ENCODE measurements around the gene UBFD1. TPM values are rescaled to one million over a fixed set of nuclear protein-coding genes. Genes with fewer than 3 reads are reported as not detected.

The UBFD1 gene
- total RNA-seq, 1 donor from 2014 or later: 101 TPM

- no peak for TF ChIP-seq CTCF (IDR thresholded peaks at IDR 0.05; ENCODE audit: unreplicated experiment)
- Mint-ChIP-seq H3K9me3 (ENCODE audit: low read depth) (no peaks in the 10 kb centered on the region), H3K36me3 (ENCODE audit: insufficient read depth) (peaks cover 21% of the 10 kb centered on the region), H3K4me3 (ENCODE audit: low read depth) (no peak overlapping the region), H3K4me1 (ENCODE audit: low read depth) (no peaks in the 10 kb centered on the region), H3K27me3 (no peaks in the 10 kb centered on the region), H3K27ac (no peak overlapping the region)
- DNase-seq (ENCODE audit: low spot score, unreplicated experiment): no peak
Observed at GRCh38 chr16:23570992-23571632, 13.6 kb downstream of the UBFD1 start.

- Mint-ChIP-seq H3K27me3 (no peaks in the 10 kb centered on the region), H3K9me3 (ENCODE audit: low read depth) (no peaks in the 10 kb centered on the region), H3K27ac (no peak overlapping the region), H3K36me3 (ENCODE audit: insufficient read depth) (peaks cover 18% of the 10 kb centered on the region), H3K4me1 (ENCODE audit: low read depth) (no peaks in the 10 kb centered on the region), H3K4me3 (ENCODE audit: low read depth) (no peak overlapping the region)
- no peak for DNase-seq (ENCODE audit: low spot score, unreplicated experiment)
- no peak for TF ChIP-seq CTCF (IDR thresholded peaks at IDR 0.05; ENCODE audit: unreplicated experiment)
Observed at GRCh38 chr16:23571895-23572294, 14.4 kb downstream of the UBFD1 start.

GRCh38 chr16:23572394-23572793 is 14.9 kb downstream of the UBFD1 start:
- H3K36me3 Mint-ChIP-seq (ENCODE audit: insufficient read depth): peaks cover 18% of the 10 kb centered on the region
- no peaks in the 10 kb centered on the region for H3K9me3 Mint-ChIP-seq (ENCODE audit: low read depth)
- no peak overlapping the region for H3K27ac Mint-ChIP-seq
- no peak overlapping the region for H3K4me3 Mint-ChIP-seq (ENCODE audit: low read depth)
- TF ChIP-seq CTCF (IDR thresholded peaks at IDR 0.05; ENCODE audit: unreplicated experiment): no peak
- H3K4me1 Mint-ChIP-seq (ENCODE audit: low read depth): no peaks in the 10 kb centered on the region
- DNase-seq (ENCODE audit: low spot score, unreplicated experiment): no peak
- no peaks in the 10 kb centered on the region for H3K27me3 Mint-ChIP-seq

- Mint-ChIP-seq H3K27ac (no peak overlapping the region), H3K36me3 (ENCODE audit: insufficient read depth) (peaks cover 17% of the 10 kb centered on the region), H3K27me3 (no peaks in the 10 kb centered on the region), H3K4me3 (ENCODE audit: low read depth) (no peak overlapping the region), H3K4me1 (ENCODE audit: low read depth) (no peaks in the 10 kb centered on the region), H3K9me3 (ENCODE audit: low read depth) (no peaks in the 10 kb centered on the region)
- TF ChIP-seq CTCF (IDR thresholded peaks at IDR 0.05; ENCODE audit: unreplicated experiment): no peak
- DNase-seq (ENCODE audit: low spot score, unreplicated experiment): no peak
Observed at GRCh38 chr16:23573817-23574216, 16.3 kb downstream of the UBFD1 start.

GRCh38 chr16:23575834-23576233 is 18.3 kb downstream of the UBFD1 start:
- Mint-ChIP-seq H3K36me3 (ENCODE audit: insufficient read depth) (peaks cover 17% of the 10 kb centered on the region), H3K4me3 (ENCODE audit: low read depth) (no peak overlapping the region), H3K4me1 (ENCODE audit: low read depth) (no peaks in the 10 kb centered on the region), H3K27me3 (no peaks in the 10 kb centered on the region), H3K27ac (no peak overlapping the region), H3K9me3 (ENCODE audit: low read depth) (no peaks in the 10 kb centered on the region)
- DNase-seq (ENCODE audit: low spot score, unreplicated experiment): no peak
- no peak for TF ChIP-seq CTCF (IDR thresholded peaks at IDR 0.05; ENCODE audit: unreplicated experiment)

Data from progenitor cell of endocrine pancreas (in vitro differentiated cells).